SIG-M5 (cell line): Measurements from ENCODE around the gene GSN.

Experiments used
- DNase-seq: peaks from one replicate; lab custom pipeline; 2025; lab: John Stamatoyannopoulos, UW

The GSN gene

GRCh38 chr9:121267689-121268597 is at the start of gene GSN:
TSS of gene GSN (plus strand) at chr9:121268162. CDS start at chr9:121301972, 33,810 bp downstream.
- DNase-seq: no peak

GRCh38 chr9:121218357-121219027 is 49.5 kb upstream of the GSN start:
- DNase-seq: no peak

GRCh38 chr9:121219530-121219929 is 48.4 kb upstream of the GSN start:
- DNase-seq: no peak

GRCh38 chr9:121220996-121221663 is 46.8 kb upstream of the GSN start:
- DNase-seq: no peak

GRCh38 chr9:121221664-121222055 is 46.3 kb upstream of the GSN start:
- no peak for DNase-seq

GRCh38 chr9:121222524-121223171 is 45.3 kb upstream of the GSN start:
- no peak for DNase-seq

GRCh38 chr9:121225240-121225639 is 42.7 kb upstream of the GSN start:
- no peak for DNase-seq

- no peak for DNase-seq
These were observed 41.8 kb upstream of the GSN start for GRCh38 chr9:121226175-121226574.

- no peak for DNase-seq
These were observed 40.1 kb upstream of the GSN start for GRCh38 chr9:121227862-121228261.

GRCh38 chr9:121230256-121230655 is 37.7 kb upstream of the GSN start:
- DNase-seq: no peak

- DNase-seq: no peak
These were observed 35.7 kb upstream of the GSN start for GRCh38 chr9:121232251-121232650.

- DNase-seq: no peak
These were observed 33.8 kb upstream of the GSN start for GRCh38 chr9:121233906-121234831.

GRCh38 chr9:121234832-121235161 is 33.2 kb upstream of the GSN start:
- DNase-seq: no peak

GRCh38 chr9:121235512-121235911 is 32.5 kb upstream of the GSN start:
- DNase-seq: no peak

GRCh38 chr9:121237916-121238315 is 30.0 kb upstream of the GSN start:
- no peak for DNase-seq

- DNase-seq: no peak
These were observed 28.9 kb upstream of the GSN start for GRCh38 chr9:121239071-121239470.

GRCh38 chr9:121239851-121240250 is 28.1 kb upstream of the GSN start:
- no peak for DNase-seq

- DNase-seq: no peak
These were observed 27.4 kb upstream of the GSN start for GRCh38 chr9:121240472-121241135.

- DNase-seq: no peak
These were observed 25.6 kb upstream of the GSN start for GRCh38 chr9:121242219-121242958.

- DNase-seq: no peak
These were observed 25.0 kb upstream of the GSN start for GRCh38 chr9:121242959-121243346.
